Activated T-cell treated with anti-CD3 and anti-CD28 coated beads, Interleukin-2, amount 50 U/mL, for 24 hours (primary cell): Measurements from ENCODE around the gene TLE4.

Source experiments
- DNase-seq: peaks from one replicate; pipeline ENCODE4 v3.0.0-alpha.2; 2020
- H3K27ac Mint-ChIP-seq: 2 replicates; pipeline ENCODE4 v1.8.0; 2020; ENCODE audit warnings: mild to moderate bottlenecking, mixed read lengths
- H3K27me3 Mint-ChIP-seq: 2 replicates; pipeline ENCODE4 v1.8.0; 2020; ENCODE audit warnings: mixed read lengths
- H3K36me3 Mint-ChIP-seq: 2 replicates; pipeline ENCODE4 v1.8.0; 2020; ENCODE audit warnings: low read depth, mixed read lengths
- H3K4me1 Mint-ChIP-seq: 2 replicates; pipeline ENCODE4 v1.8.0; 2020; ENCODE audit warnings: low read depth, mixed read lengths
- H3K4me3 Mint-ChIP-seq: 2 replicates; pipeline ENCODE4 v1.8.0; 2020; ENCODE audit warnings: mild to moderate bottlenecking, moderate library complexity, mixed read lengths
- H3K9me3 Mint-ChIP-seq: 2 replicates; pipeline ENCODE4 v1.8.0; 2020; ENCODE audit warnings: mixed read lengths

TLE4 gene

GRCh38 chr9:79701651-79702050 is 129.9 kb downstream of the TLE4 start:
- Mint-ChIP-seq H3K27me3 (no peaks in the 10 kb centered on the region), H3K4me3 (no peak overlapping the region), H3K9me3 (no peaks in the 10 kb centered on the region), H3K36me3 (peaks cover 21% of the 10 kb centered on the region), H3K4me1 (peaks cover 26% of the 10 kb centered on the region), H3K27ac (no peak overlapping the region)
- DNase-seq = no peak

GRCh38 chr9:79705704-79706103 is 133.9 kb downstream of the TLE4 start:
- peaks cover 56% of the 10 kb centered on the region for H3K36me3 Mint-ChIP-seq
- H3K27me3 Mint-ChIP-seq = no peaks in the 10 kb centered on the region
- no peaks in the 10 kb centered on the region for H3K9me3 Mint-ChIP-seq
- no peak for DNase-seq
- H3K4me3 Mint-ChIP-seq = no peak overlapping the region
- no peaks in the 10 kb centered on the region for H3K4me1 Mint-ChIP-seq
- H3K27ac Mint-ChIP-seq = no peak overlapping the region

- Mint-ChIP-seq H3K4me1 (no peaks in the 10 kb centered on the region), H3K27me3 (no peaks in the 10 kb centered on the region), H3K9me3 (no peaks in the 10 kb centered on the region), H3K36me3 (peaks cover 62% of the 10 kb centered on the region), H3K27ac (no peak overlapping the region), H3K4me3 (no peak overlapping the region)
- DNase-seq = no peak
Observed at GRCh38 chr9:79706512-79706911, 134.7 kb downstream of the TLE4 start.

GRCh38 chr9:79707589-79707988 is 135.8 kb downstream of the TLE4 start:
- H3K36me3 Mint-ChIP-seq = peaks cover 70% of the 10 kb centered on the region
- no peak overlapping the region for H3K27ac Mint-ChIP-seq
- peaks cover 1% of the 10 kb centered on the region for H3K4me1 Mint-ChIP-seq
- no peak for DNase-seq
- no peaks in the 10 kb centered on the region for H3K27me3 Mint-ChIP-seq
- no peaks in the 10 kb centered on the region for H3K9me3 Mint-ChIP-seq
- no peak overlapping the region for H3K4me3 Mint-ChIP-seq

- H3K27me3 Mint-ChIP-seq = no peaks in the 10 kb centered on the region
- no peaks in the 10 kb centered on the region for H3K9me3 Mint-ChIP-seq
- no peak overlapping the region for H3K27ac Mint-ChIP-seq
- no peak overlapping the region for H3K4me3 Mint-ChIP-seq
- peaks cover 1% of the 10 kb centered on the region for H3K4me1 Mint-ChIP-seq
- no peak for DNase-seq
- peaks cover 80% of the 10 kb centered on the region for H3K36me3 Mint-ChIP-seq
Observed at GRCh38 chr9:79708541-79708940, 136.8 kb downstream of the TLE4 start.

GRCh38 chr9:79709743-79710674 is 138.2 kb downstream of the TLE4 start:
- Mint-ChIP-seq H3K4me3 (no peak overlapping the region), H3K27ac (no peak overlapping the region), H3K36me3 (peaks cover 84% of the 10 kb centered on the region), H3K27me3 (no peaks in the 10 kb centered on the region), H3K9me3 (no peaks in the 10 kb centered on the region), H3K4me1 (peaks cover 1% of the 10 kb centered on the region)
- no peak for DNase-seq

- Mint-ChIP-seq H3K4me3 (no peak overlapping the region), H3K4me1 (peaks cover 1% of the 10 kb centered on the region), H3K9me3 (no peaks in the 10 kb centered on the region), H3K27ac (no peak overlapping the region), H3K27me3 (no peaks in the 10 kb centered on the region), H3K36me3 (peaks cover 66% of the 10 kb centered on the region)
- DNase-seq = no peak
Observed at GRCh38 chr9:79711874-79712273, 140.1 kb downstream of the TLE4 start.

GRCh38 chr9:79719021-79719420 is 147.3 kb downstream of the TLE4 start:
- Mint-ChIP-seq H3K4me1 (no peaks in the 10 kb centered on the region), H3K27me3 (no peaks in the 10 kb centered on the region), H3K9me3 (no peaks in the 10 kb centered on the region), H3K27ac (no peak overlapping the region), H3K36me3 (peaks cover 43% of the 10 kb centered on the region), H3K4me3 (no peak overlapping the region)
- DNase-seq = no peak

- no peaks in the 10 kb centered on the region for H3K9me3 Mint-ChIP-seq
- no peak overlapping the region for H3K4me3 Mint-ChIP-seq
- no peaks in the 10 kb centered on the region for H3K4me1 Mint-ChIP-seq
- H3K36me3 Mint-ChIP-seq = peaks cover 45% of the 10 kb centered on the region
- H3K27me3 Mint-ChIP-seq = no peaks in the 10 kb centered on the region
- DNase-seq = no peak
- H3K27ac Mint-ChIP-seq = no peak overlapping the region
Observed at GRCh38 chr9:79719989-79720388, 148.2 kb downstream of the TLE4 start.

- Mint-ChIP-seq H3K27me3 (peaks cover 2% of the 10 kb centered on the region), H3K4me3 (no peak overlapping the region), H3K27ac (no peak overlapping the region), H3K9me3 (peaks cover 3% of the 10 kb centered on the region), H3K4me1 (peaks cover 7% of the 10 kb centered on the region), H3K36me3 (peaks cover 10% of the 10 kb centered on the region)
- DNase-seq = no peak
Observed at GRCh38 chr9:79731171-79731890, 159.6 kb downstream of the TLE4 start.

- no peak overlapping the region for H3K27ac Mint-ChIP-seq
- no peak for DNase-seq
- H3K36me3 Mint-ChIP-seq = no peaks in the 10 kb centered on the region
- H3K27me3 Mint-ChIP-seq = peaks cover 2% of the 10 kb centered on the region
- no peak overlapping the region for H3K4me3 Mint-ChIP-seq
- H3K4me1 Mint-ChIP-seq = peaks cover 7% of the 10 kb centered on the region
- H3K9me3 Mint-ChIP-seq = peaks cover 3% of the 10 kb centered on the region
Observed at GRCh38 chr9:79735023-79735779, 163.4 kb downstream of the TLE4 start.

GRCh38 chr9:79736051-79736450 is 164.3 kb downstream of the TLE4 start:
- DNase-seq = no peak
- Mint-ChIP-seq H3K27me3 (peaks cover 2% of the 10 kb centered on the region), H3K9me3 (peaks cover 3% of the 10 kb centered on the region)

GRCh38 chr9:79741381-79741780 is 169.6 kb downstream of the TLE4 start:
- no peak for DNase-seq
- no peaks in the 10 kb centered on the region for H3K27me3 Mint-ChIP-seq
- no peaks in the 10 kb centered on the region for H3K36me3 Mint-ChIP-seq
- H3K4me3 Mint-ChIP-seq = no peak overlapping the region
- no peaks in the 10 kb centered on the region for H3K9me3 Mint-ChIP-seq
- no peaks in the 10 kb centered on the region for H3K4me1 Mint-ChIP-seq
- H3K27ac Mint-ChIP-seq = no peak overlapping the region

More at GRCh38 chr9:79736051-79736450, 164.3 kb downstream of the TLE4 start:
- Mint-ChIP-seq H3K27ac (no peak overlapping the region), H3K4me1 (peaks cover 7% of the 10 kb centered on the region), H3K4me3 (no peak overlapping the region), H3K36me3 (no peaks in the 10 kb centered on the region)

GRCh38 chr9:79742110-79742721 is 170.5 kb downstream of the TLE4 start:
- H3K36me3 Mint-ChIP-seq = no peaks in the 10 kb centered on the region
- no peak for DNase-seq
- no peaks in the 10 kb centered on the region for H3K27me3 Mint-ChIP-seq
- H3K27ac Mint-ChIP-seq = no peak overlapping the region
- H3K4me3 Mint-ChIP-seq = no peak overlapping the region
- no peaks in the 10 kb centered on the region for H3K4me1 Mint-ChIP-seq
- H3K9me3 Mint-ChIP-seq = no peaks in the 10 kb centered on the region
